Astrocyte (in vitro differentiated cells and primary cell): ENCODE measurements around the gene CMTM5. TPM values are rescaled to one million over a fixed set of nuclear protein-coding genes. Genes with fewer than 3 reads are reported as not detected.
A peak's percentile ranks its signal among the peaks of the same experiment; 100 is the strongest.

Source experiments
- DNase-seq: peaks from one replicate; pipeline ENCODE4 v3.0.0-alpha.2; 2010; ENCODE audit warnings: low read depth
- FAIRE-seq: peaks from 2 replicates; lab custom pipeline; 2011; peaks lifted over from hg19 to GRCh38; lab: Jason Lieb, UNC
- H2AFZ ChIP-seq: 2 replicates; pipeline ENCODE4 v1.6.0; 2012; ENCODE audit warnings: low read depth, low read length, inconsistent platforms
- H3K27ac ChIP-seq: 2 replicates; pipeline ENCODE4 v1.5.1; 2011; ENCODE audit warnings: low read depth, low read length, inconsistent platforms
- H3K27me3 ChIP-seq: 2 replicates; pipeline ENCODE4 v1.6.0; 2011; ENCODE audit warnings: low read length, inconsistent platforms; ENCODE audit not compliant: insufficient read depth
- H3K36me3 ChIP-seq: 2 replicates; pipeline ENCODE4 v1.5.1; 2011; ENCODE audit warnings: low read length, inconsistent platforms; ENCODE audit not compliant: insufficient read depth
- H3K4me1 ChIP-seq: 2 replicates; pipeline ENCODE4 v1.5.1; 2011; ENCODE audit warnings: low read length, inconsistent platforms; ENCODE audit not compliant: insufficient read depth
- H3K4me2 ChIP-seq: 2 replicates; pipeline ENCODE4 v1.6.0; 2012; ENCODE audit warnings: low read length, inconsistent platforms
- H3K4me3 ChIP-seq: 2 replicates; pipeline ENCODE4 v1.5.1; 2011; ENCODE audit warnings: low read depth, mild to moderate bottlenecking, low read length, inconsistent platforms; ENCODE audit not compliant: insufficient read depth
- H3K79me2 ChIP-seq: 2 replicates; pipeline ENCODE4 v1.6.0; 2012; ENCODE audit warnings: mild to moderate bottlenecking, low read length, inconsistent platforms; ENCODE audit not compliant: insufficient read depth
- H3K9ac ChIP-seq: 2 replicates; pipeline ENCODE4 v1.6.0; 2012; ENCODE audit warnings: mild to moderate bottlenecking, low read length, inconsistent platforms
- H3K9me3 ChIP-seq: 2 replicates; pipeline ENCODE4 v1.5.1; 2012; ENCODE audit warnings: low read depth, mild to moderate bottlenecking, low read length, inconsistent platforms; ENCODE audit not compliant: insufficient read depth
- H4K20me1 ChIP-seq: 2 replicates; pipeline ENCODE4 v1.6.0; 2012; ENCODE audit warnings: low read length, inconsistent platforms; ENCODE audit not compliant: insufficient read depth
- H3K27ac Mint-ChIP-seq: one replicate; pipeline ENCODE4 v1.8.0; 2021; ENCODE audit warnings: mild to moderate bottlenecking, mixed read lengths; ENCODE audit not compliant: unreplicated experiment
- H3K27me3 Mint-ChIP-seq: one replicate; pipeline ENCODE4 v1.8.0; 2021; ENCODE audit warnings: low read depth, mixed read lengths; ENCODE audit not compliant: unreplicated experiment
- H3K36me3 Mint-ChIP-seq: one replicate; pipeline ENCODE4 v1.8.0; 2021; ENCODE audit warnings: low read depth, mixed read lengths; ENCODE audit not compliant: unreplicated experiment
- H3K4me1 Mint-ChIP-seq: one replicate; pipeline ENCODE4 v1.8.0; 2021; ENCODE audit warnings: low read depth, mixed read lengths; ENCODE audit not compliant: unreplicated experiment
- H3K4me3 Mint-ChIP-seq: one replicate; pipeline ENCODE4 v1.8.0; 2021; ENCODE audit warnings: mild to moderate bottlenecking, moderate library complexity, mixed read lengths; ENCODE audit not compliant: unreplicated experiment
- H3K9me3 Mint-ChIP-seq: one replicate; pipeline ENCODE4 v1.8.0; 2021; ENCODE audit warnings: mild to moderate bottlenecking, mixed read lengths; ENCODE audit not compliant: unreplicated experiment
- EZH2 ChIP-seq: IDR thresholded peaks from 2 replicates; pipeline ENCODE4 v1.6.1; 2012; ENCODE audit warnings: mild to moderate bottlenecking, low read length, inconsistent platforms; ENCODE audit not compliant: insufficient read depth
- total RNA-seq: library from RNA; stranded (reverse); gene quantifications from 2 replicates; pipeline ENCODE4 v1.2.1, GENCODE V29; 2021
- TF ChIP-seq, protein P1 (sequence below): IDR thresholded peaks from 2 replicates; pipeline ENCODE4 v1.5.1; 2011; ENCODE audit warnings: low read depth, mild to moderate bottlenecking, inconsistent platforms, low read length, moderate library complexity; ENCODE audit not compliant: insufficient read depth

Gene CMTM5
- total RNA-seq, 1 donor from 2014 or later: not detected

DNA sequence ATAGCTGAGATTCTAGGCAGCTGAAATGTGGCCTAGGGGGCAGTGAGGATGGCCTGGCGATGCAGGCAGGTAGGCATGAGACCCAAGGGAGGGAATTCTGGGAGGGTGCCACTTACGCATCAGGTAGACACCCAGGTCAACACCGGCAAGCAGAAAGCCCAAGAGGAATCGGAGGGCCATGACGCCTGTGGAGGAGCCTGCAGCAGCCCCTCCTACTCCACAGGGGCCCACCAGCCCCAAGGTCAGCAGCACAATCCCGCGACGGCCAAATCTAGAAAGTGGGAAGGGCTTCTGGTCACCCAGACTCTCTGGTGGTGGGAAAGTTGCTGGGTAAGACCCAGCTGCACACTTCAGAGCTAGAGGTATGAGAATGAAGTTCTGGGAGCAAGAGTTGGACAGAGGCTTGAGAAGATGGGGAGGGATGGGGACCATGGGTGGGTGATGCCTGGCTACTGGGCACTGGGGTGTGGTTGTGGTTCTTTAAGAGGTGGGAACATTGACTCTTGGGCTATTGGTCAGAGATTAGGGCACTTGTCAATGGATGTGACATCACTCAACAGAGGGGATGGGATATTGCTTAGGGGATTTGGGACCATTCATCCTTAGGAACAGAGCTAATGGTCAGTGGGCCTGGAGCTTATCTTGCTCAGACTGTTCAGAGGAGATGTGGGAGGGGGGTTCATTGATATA is 27.5 kb upstream of the CMTM5 start:
- Mint-ChIP-seq H3K27ac (no peak overlapping the region), H3K27me3 (peaks cover 14% of the 10 kb centered on the region), H3K36me3 (peaks cover 21% of the 10 kb centered on the region), H3K4me1 (peaks cover 2% of the 10 kb centered on the region), H3K9me3 (peaks cover 5% of the 10 kb centered on the region), H3K4me3 (no peak overlapping the region)
- H3K4me2 ChIP-seq: no peak overlapping the region
- H3K4me1 ChIP-seq: no peaks in the 10 kb centered on the region
- no peak overlapping the region for H3K4me3 ChIP-seq
- no peak overlapping the region for H3K27ac ChIP-seq
- TF ChIP-seq, protein P1, sequence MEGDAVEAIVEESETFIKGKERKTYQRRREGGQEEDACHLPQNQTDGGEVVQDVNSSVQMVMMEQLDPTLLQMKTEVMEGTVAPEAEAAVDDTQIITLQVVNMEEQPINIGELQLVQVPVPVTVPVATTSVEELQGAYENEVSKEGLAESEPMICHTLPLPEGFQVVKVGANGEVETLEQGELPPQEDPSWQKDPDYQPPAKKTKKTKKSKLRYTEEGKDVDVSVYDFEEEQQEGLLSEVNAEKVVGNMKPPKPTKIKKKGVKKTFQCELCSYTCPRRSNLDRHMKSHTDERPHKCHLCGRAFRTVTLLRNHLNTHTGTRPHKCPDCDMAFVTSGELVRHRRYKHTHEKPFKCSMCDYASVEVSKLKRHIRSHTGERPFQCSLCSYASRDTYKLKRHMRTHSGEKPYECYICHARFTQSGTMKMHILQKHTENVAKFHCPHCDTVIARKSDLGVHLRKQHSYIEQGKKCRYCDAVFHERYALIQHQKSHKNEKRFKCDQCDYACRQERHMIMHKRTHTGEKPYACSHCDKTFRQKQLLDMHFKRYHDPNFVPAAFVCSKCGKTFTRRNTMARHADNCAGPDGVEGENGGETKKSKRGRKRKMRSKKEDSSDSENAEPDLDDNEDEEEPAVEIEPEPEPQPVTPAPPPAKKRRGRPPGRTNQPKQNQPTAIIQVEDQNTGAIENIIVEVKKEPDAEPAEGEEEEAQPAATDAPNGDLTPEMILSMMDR: no peak
- no peak for TF ChIP-seq EZH2
- FAIRE-seq (no peak), DNase-seq (no peak)
- no peaks in the 10 kb centered on the region for H3K27me3 ChIP-seq
- no peaks in the 10 kb centered on the region for H3K36me3 ChIP-seq
- H4K20me1 ChIP-seq: peaks cover 5% of the 10 kb centered on the region
- no peak overlapping the region for H2AFZ ChIP-seq
- H3K9ac ChIP-seq: no peak overlapping the region
- no peaks in the 10 kb centered on the region for H3K9me3 ChIP-seq
- H3K79me2 ChIP-seq: no peaks in the 10 kb centered on the region

- Histone ChIP-seq H3K27ac (no peak overlapping the region), H3K27me3 (peaks cover 2% of the 10 kb centered on the region), H4K20me1 (peaks cover 5% of the 10 kb centered on the region), H2AFZ (peak overlapping the region; percentile 84), H3K4me2 (peak overlapping the region; percentile 95), H3K9ac (peak overlapping the region; percentile 74), H3K9me3 (no peaks in the 10 kb centered on the region), H3K4me3 (peak overlapping the region; percentile 71), H3K36me3 (no peaks in the 10 kb centered on the region), H3K79me2 (no peaks in the 10 kb centered on the region), H3K4me1 (no peaks in the 10 kb centered on the region)
- H3K4me1 Mint-ChIP-seq: peaks cover 2% of the 10 kb centered on the region
- peak overlapping the region; percentile 85 for H3K4me3 Mint-ChIP-seq
- H3K9me3 Mint-ChIP-seq: peaks cover 6% of the 10 kb centered on the region
- H3K27ac Mint-ChIP-seq: no peak overlapping the region
- H3K27me3 Mint-ChIP-seq: peaks cover 20% of the 10 kb centered on the region
- DNase-seq (no peak), FAIRE-seq (no peak)
- TF ChIP-seq, protein P1: no peak
- TF ChIP-seq EZH2: peak; percentile 53
- H3K36me3 Mint-ChIP-seq: peaks cover 18% of the 10 kb centered on the region
These were observed 25.0 kb upstream of the CMTM5 start for GRCh38 chr14:23351681-23352505.
